ENCODE data around the gene FSTL3. TPM values are rescaled to one million over a fixed set of nuclear protein-coding genes. Genes with fewer than 3 reads are reported as not detected.

The FSTL3 gene
- total RNA-seq, 1 experiment from 2014 or later = 29.1 TPM

GRCh38 chr19:687569-688166 lies 11.5 kb downstream of the FSTL3 start:
- no peak for TF ChIP-seq FOSL1 (IDR thresholded peaks at IDR 0.05; ENCODE audit: low read depth)
- TF ChIP-seq EZH2 (IDR thresholded peaks at IDR 0.05) = no peak
- TF ChIP-seq EGR1 (IDR thresholded peaks at IDR 0.05; ENCODE audit: low read depth) = no peak
- TF ChIP-seq CEBPB (IDR thresholded peaks at IDR 0.05; ENCODE audit: low read depth) = no peak
- no peak for TF ChIP-seq ZNF274 (IDR thresholded peaks at IDR 0.05; ENCODE audit: low read depth, low read length)
- no peak for TF ChIP-seq ELF1 (IDR thresholded peaks at IDR 0.05; ENCODE audit: borderline replicate concordance, low read depth)
- TF ChIP-seq SP1 (IDR thresholded peaks at IDR 0.05; ENCODE audit: low read depth) = no peak
- TF ChIP-seq JUND (IDR thresholded peaks at IDR 0.05) = no peak
- no peak for TF ChIP-seq RAD21 (IDR thresholded peaks at IDR 0.05; ENCODE audit: low read depth)
- no peak for TF ChIP-seq ZFX (IDR thresholded peaks at IDR 0.05)
- TF ChIP-seq, protein P1, sequence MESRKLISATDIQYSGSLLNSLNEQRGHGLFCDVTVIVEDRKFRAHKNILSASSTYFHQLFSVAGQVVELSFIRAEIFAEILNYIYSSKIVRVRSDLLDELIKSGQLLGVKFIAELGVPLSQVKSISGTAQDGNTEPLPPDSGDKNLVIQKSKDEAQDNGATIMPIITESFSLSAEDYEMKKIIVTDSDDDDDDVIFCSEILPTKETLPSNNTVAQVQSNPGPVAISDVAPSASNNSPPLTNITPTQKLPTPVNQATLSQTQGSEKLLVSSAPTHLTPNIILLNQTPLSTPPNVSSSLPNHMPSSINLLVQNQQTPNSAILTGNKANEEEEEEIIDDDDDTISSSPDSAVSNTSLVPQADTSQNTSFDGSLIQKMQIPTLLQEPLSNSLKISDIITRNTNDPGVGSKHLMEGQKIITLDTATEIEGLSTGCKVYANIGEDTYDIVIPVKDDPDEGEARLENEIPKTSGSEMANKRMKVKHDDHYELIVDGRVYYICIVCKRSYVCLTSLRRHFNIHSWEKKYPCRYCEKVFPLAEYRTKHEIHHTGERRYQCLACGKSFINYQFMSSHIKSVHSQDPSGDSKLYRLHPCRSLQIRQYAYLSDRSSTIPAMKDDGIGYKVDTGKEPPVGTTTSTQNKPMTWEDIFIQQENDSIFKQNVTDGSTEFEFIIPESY (IDR thresholded peaks at IDR 0.05; ENCODE audit: extremely low read depth, insufficient replicate concordance, low read length) = no peak
- TF ChIP-seq REST (IDR thresholded peaks at IDR 0.05; ENCODE audit: low read depth) = no peak
- TF ChIP-seq EZH2phosphoT487 (IDR thresholded peaks at IDR 0.05; ENCODE audit: borderline replicate concordance) = no peak
- TF ChIP-seq SIN3A (IDR thresholded peaks at IDR 0.05; ENCODE audit: low read depth) = no peak
- no peak for TF ChIP-seq MAX (IDR thresholded peaks at IDR 0.05)
- no peak for TF ChIP-seq CBX3 (IDR thresholded peaks at IDR 0.05; ENCODE audit: low read depth)
- TF ChIP-seq, protein P2, sequence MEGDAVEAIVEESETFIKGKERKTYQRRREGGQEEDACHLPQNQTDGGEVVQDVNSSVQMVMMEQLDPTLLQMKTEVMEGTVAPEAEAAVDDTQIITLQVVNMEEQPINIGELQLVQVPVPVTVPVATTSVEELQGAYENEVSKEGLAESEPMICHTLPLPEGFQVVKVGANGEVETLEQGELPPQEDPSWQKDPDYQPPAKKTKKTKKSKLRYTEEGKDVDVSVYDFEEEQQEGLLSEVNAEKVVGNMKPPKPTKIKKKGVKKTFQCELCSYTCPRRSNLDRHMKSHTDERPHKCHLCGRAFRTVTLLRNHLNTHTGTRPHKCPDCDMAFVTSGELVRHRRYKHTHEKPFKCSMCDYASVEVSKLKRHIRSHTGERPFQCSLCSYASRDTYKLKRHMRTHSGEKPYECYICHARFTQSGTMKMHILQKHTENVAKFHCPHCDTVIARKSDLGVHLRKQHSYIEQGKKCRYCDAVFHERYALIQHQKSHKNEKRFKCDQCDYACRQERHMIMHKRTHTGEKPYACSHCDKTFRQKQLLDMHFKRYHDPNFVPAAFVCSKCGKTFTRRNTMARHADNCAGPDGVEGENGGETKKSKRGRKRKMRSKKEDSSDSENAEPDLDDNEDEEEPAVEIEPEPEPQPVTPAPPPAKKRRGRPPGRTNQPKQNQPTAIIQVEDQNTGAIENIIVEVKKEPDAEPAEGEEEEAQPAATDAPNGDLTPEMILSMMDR (IDR thresholded peaks at IDR 0.05 in 2 of 3, conservative IDR thresholded peaks at IDR 0.05 in 1 of 3; ENCODE audit: borderline replicate concordance in 1 of 3, insufficient read depth in 1 of 3, low read depth in 2 of 3, low read length in 2 of 3) = no peak
- no peak for TF ChIP-seq POLR2A (IDR thresholded peaks at IDR 0.05; ENCODE audit: borderline replicate concordance, extremely low read depth, insufficient read depth, insufficient read length)
- TF ChIP-seq TCF7L2 (IDR thresholded peaks at IDR 0.05; ENCODE audit: borderline replicate concordance, extremely low read depth, insufficient read depth, insufficient read length) = no peak
- TF ChIP-seq ATF3 (IDR thresholded peaks at IDR 0.05) = no peak
- CTCF ChIA-PET = no interaction called here
- Histone ChIP-seq H3K9me3 (ENCODE audit: control insufficient read depth in 1 of 2, insufficient read depth in 1 of 2, low read depth in 1 of 2, low read length in 2 of 2) (no peaks in the 10 kb centered on the region), H3K9ac (ENCODE audit: low read length) (no peak overlapping the region), H3K36me3 (ENCODE audit: control insufficient read depth in 1 of 2, insufficient read depth in 2 of 2, low read length in 2 of 2) (no peaks in the 10 kb centered on the region), H3K9me2 (ENCODE audit: insufficient read depth) (no peaks in the 10 kb centered on the region), H3K79me2 (ENCODE audit: insufficient read depth, low read length) (no peaks in the 10 kb centered on the region), H3K4me3 (replicated peaks in 1 of 2; ENCODE audit: low read depth in 1 of 2, low read length in 2 of 2) (no peak overlapping the region), H3K27me3 (ENCODE audit: insufficient read depth, low read length) (no peaks in the 10 kb centered on the region), H3K4me2 (ENCODE audit: low read length) (no peak overlapping the region), H3K27ac (ENCODE audit: low read depth, low read length) (no peak overlapping the region), H2AFZ (ENCODE audit: low read depth, low read length, poor library complexity, severe bottlenecking) (no peak overlapping the region), H4K20me1 (ENCODE audit: insufficient read depth) (no peaks in the 10 kb centered on the region), H3K4me1 (ENCODE audit: control insufficient read depth in 1 of 2, insufficient read depth in 2 of 2, low read length in 2 of 2) (no peaks in the 10 kb centered on the region)
- POLR2A ChIA-PET = interaction anchor here (1.0 kb wide), 1 partner anchor 11 kb away, joined by 4 read pairs; no protein-coding TSS in a partner anchor
- DNase-seq (ENCODE audit: low read depth, low spot score) (no peak), ATAC-seq (no peak)
- no TSS peak for BruUV-seq (replicated peaks)
- RAD21 ChIA-PET (ENCODE audit: low non-redundant PET in 1 of 2, low total read pairs in 2 of 2, uncharacterized antibody in 2 of 2, unreplicated experiment in 2 of 2) = no interaction called here
- intact Hi-C loops (cut with micrococcal nuclease) = no loop called here
